HCT116 (cell line): Measurements from ENCODE around the gene RIT2. TPM values are rescaled to one million over a fixed set of nuclear protein-coding genes. Genes with fewer than 3 reads are reported as not detected.

Experiments
- ATAC-seq: fragments of 200-7000 bp; cut with Tn5 transposase; 2 replicates; pipeline ENCODE4 v1.9.1; 2020; ENCODE audit warnings: mild to moderate bottlenecking, moderate library complexity
- BruUV-seq: library from RNA; stranded (reverse); fragments of 400-500 nt; replicated peaks from 2 replicates; lab custom pipeline; 2021; lab: Mats Ljungman, UMichigan
- CTCF ChIA-PET: fragments of 300-600 bp; sonication (Branson Sonifier 250); formaldehyde crosslinking; loops from one replicate; lab custom pipeline; 2021; ENCODE audit warnings: antibody characterized with exemption; lab: Charles Lee
- POLR2A ChIA-PET: fragments of 300-600, 350-600 bp; sonication (Branson Sonifier 250); formaldehyde crosslinking; loops from one replicate; lab custom pipeline; 2021; ENCODE audit warnings: antibody characterized with exemption; lab: Charles Lee
- RAD21 ChIA-PET, 2 experiments: fragments of 300-600 bp; sonication (Branson Sonifier 250); formaldehyde crosslinking; loops; one replicate each; lab custom pipeline; 2023; ENCODE audit warnings: low total read pairs in 2 of 2; ENCODE audit not compliant: uncharacterized antibody in 2 of 2, unreplicated experiment in 2 of 2, low non-redundant PET in 1 of 2; lab: Charles Lee
- DNase-seq: peaks from one replicate; pipeline ENCODE4 v3.0.0-alpha.2; 2010; ENCODE audit warnings: low read depth, low spot score
- H2AFZ ChIP-seq: fragments of 200-600 bp; shearing (Covaris generic), sonication (generic); 2 replicates; pipeline ENCODE4 v1.6.1; 2017; ENCODE audit warnings: low read depth, mixed run types, mixed read lengths, antibody characterized with exemption, low read length; ENCODE audit not compliant: poor library complexity, severe bottlenecking
- H3K27ac ChIP-seq: 2 replicates; pipeline ENCODE4 v1.5.1; 2012; ENCODE audit warnings: low read depth, low read length
- H3K27me3 ChIP-seq: fragments of 200-600 bp; sonication (generic); 2 replicates; pipeline ENCODE4 v1.6.1; 2016; ENCODE audit warnings: mixed run types, low read length, mixed read lengths; ENCODE audit not compliant: insufficient read depth
- H3K36me3 ChIP-seq, 2 experiments: fragments of 200-500 bp in 1 of 2; fragments of 200-600 bp in 1 of 2; sonication (Bioruptor generic) in 1 of 2; sonication (generic) in 1 of 2; 2 replicates each; pipeline versions ENCODE4 v1.5.1 to v1.6.1; 2014 to 2016; ENCODE audit warnings: low read length in 2 of 2, inconsistent platforms in 1 of 2, mixed read lengths in 1 of 2, mixed run types in 1 of 2; ENCODE audit not compliant: insufficient read depth in 2 of 2, control insufficient read depth in 1 of 2
- H3K4me1 ChIP-seq, 2 experiments: fragments of 200-600 bp in 1 of 2; sonication (generic) in 1 of 2; 2 replicates each; pipeline versions ENCODE4 v1.5.1 to v1.6.1; 2012 to 2017; ENCODE audit warnings: low read length in 2 of 2, inconsistent platforms in 1 of 2, mild to moderate bottlenecking in 1 of 2, mixed read lengths in 1 of 2, mixed run types in 1 of 2, moderate library complexity in 1 of 2; ENCODE audit not compliant: insufficient read depth in 2 of 2, control insufficient read depth in 1 of 2
- H3K4me2 ChIP-seq: fragments of 200-600 bp; sonication (generic); 2 replicates; pipeline ENCODE4 v1.6.1; 2017; ENCODE audit warnings: mixed run types, low read length, mixed read lengths
- H3K4me3 ChIP-seq, 2 experiments: fragments of 200-600 bp in 1 of 2; sonication (generic) in 1 of 2; replicated peaks in 1 of 2; 2 replicates each; pipeline ENCODE4 v1.5.1; 2011 to 2016; ENCODE audit warnings: low read length in 2 of 2, control low read depth in 1 of 2, low read depth in 1 of 2, mild to moderate bottlenecking in 1 of 2, mixed read lengths in 1 of 2, mixed run types in 1 of 2
- H3K79me2 ChIP-seq: fragments of 200-600 bp; sonication (generic); 2 replicates; pipeline ENCODE4 v1.6.1; 2017; ENCODE audit warnings: mild to moderate bottlenecking, mixed run types, low read length, moderate library complexity, mixed read lengths; ENCODE audit not compliant: insufficient read depth
- H3K9ac ChIP-seq: fragments of 200-600 bp; sonication (generic); 2 replicates; pipeline ENCODE4 v1.6.1; 2016; ENCODE audit warnings: low read length, mixed read lengths
- H3K9me2 ChIP-seq: fragments of 200-600 bp; sonication (generic), shearing (Covaris generic); 2 replicates; pipeline ENCODE4 v1.6.1; 2017; ENCODE audit warnings: mixed run types, mild to moderate bottlenecking, moderate library complexity; ENCODE audit not compliant: insufficient read depth
- H3K9me3 ChIP-seq, 2 experiments: fragments of 200-500 bp in 1 of 2; fragments of 200-600 bp in 1 of 2; sonication (Bioruptor generic) in 1 of 2; sonication (generic) in 1 of 2; 2 replicates each; pipeline ENCODE4 v1.6.1; 2014 to 2017; ENCODE audit warnings: low read length in 2 of 2, mixed read lengths in 2 of 2, inconsistent platforms in 1 of 2, low read depth in 1 of 2, mild to moderate bottlenecking in 1 of 2, mixed run types in 1 of 2, moderate library complexity in 1 of 2; ENCODE audit not compliant: control insufficient read depth in 1 of 2, insufficient read depth in 1 of 2
- H4K20me1 ChIP-seq: fragments of 200-600 bp; sonication (generic), shearing (Covaris generic); 2 replicates; pipeline ENCODE4 v1.6.1; 2017; ENCODE audit warnings: mixed run types, mild to moderate bottlenecking, moderate library complexity; ENCODE audit not compliant: insufficient read depth
- ATF3 ChIP-seq: IDR thresholded peaks from 2 replicates; pipeline ENCODE4 v1.6.1; 2012
- CEBPB ChIP-seq: IDR thresholded peaks from 2 replicates; pipeline ENCODE4 v1.6.1; 2012; ENCODE audit warnings: low read depth
- CTCF ChIP-seq, 3 experiments: fragments of 200-600 bp in 1 of 3; sonication (generic) in 1 of 3; IDR thresholded peaks in 2 of 3; conservative IDR thresholded peaks in 1 of 3; 2 replicates each; pipeline ENCODE4 v1.5.1; 2012 to 2017; ENCODE audit warnings: low read depth in 2 of 3, low read length in 2 of 3, antibody characterized with exemption in 1 of 3, borderline replicate concordance in 1 of 3, control low read depth in 1 of 3, mild to moderate bottlenecking in 1 of 3, mixed read lengths in 1 of 3, mixed run types in 1 of 3, moderate library complexity in 1 of 3; ENCODE audit not compliant: insufficient read depth in 1 of 3
- EGR1 ChIP-seq: IDR thresholded peaks from 2 replicates; pipeline ENCODE4 v1.6.1; 2012; ENCODE audit warnings: low read depth
- EZH2 ChIP-seq: fragments of 200-600 bp; sonication (generic); IDR thresholded peaks from 2 replicates; pipeline ENCODE4 v1.6.1; 2017; ENCODE audit warnings: antibody characterized with exemption, mixed run types
- JUND ChIP-seq: IDR thresholded peaks from 2 replicates; pipeline ENCODE4 v1.6.1; 2012
- MAX ChIP-seq: IDR thresholded peaks from 2 replicates; pipeline ENCODE4 v1.6.1; 2012
- POLR2AphosphoS5 ChIP-seq: IDR thresholded peaks from 2 replicates; pipeline ENCODE4 v1.6.1; 2011; ENCODE audit warnings: mild to moderate bottlenecking, low read depth, low read length, moderate library complexity
- RAD21 ChIP-seq: IDR thresholded peaks from 2 replicates; pipeline ENCODE4 v1.6.1; 2012; ENCODE audit warnings: low read depth, mild to moderate bottlenecking
- REST ChIP-seq: IDR thresholded peaks from 2 replicates; pipeline ENCODE4 v1.6.1; 2012; ENCODE audit warnings: low read depth
- SIN3A ChIP-seq: IDR thresholded peaks from 2 replicates; pipeline ENCODE4 v1.6.1; 2012; ENCODE audit warnings: low read depth
- SP1 ChIP-seq: IDR thresholded peaks from 2 replicates; pipeline ENCODE4 v1.6.1; 2012; ENCODE audit warnings: low read depth
- SRF ChIP-seq: IDR thresholded peaks from 2 replicates; pipeline ENCODE4 v1.6.1; 2012; ENCODE audit warnings: low read depth
- TCF7L2 ChIP-seq: IDR thresholded peaks from 2 replicates; pipeline ENCODE4 v1.7.0; 2011; ENCODE audit warnings: borderline replicate concordance, inconsistent platforms; ENCODE audit not compliant: insufficient read depth, insufficient read length; ENCODE audit errors: extremely low read depth
- YY1 ChIP-seq: IDR thresholded peaks from 2 replicates; pipeline ENCODE4 v1.6.1; 2011; ENCODE audit warnings: low read length, low read depth, moderate library complexity, mild to moderate bottlenecking; ENCODE audit not compliant: insufficient replicate concordance; ENCODE audit errors: extremely low read depth
- ZBTB33 ChIP-seq: IDR thresholded peaks from 2 replicates; pipeline ENCODE4 v1.6.1; 2011; ENCODE audit warnings: mild to moderate bottlenecking, low read length, moderate library complexity; ENCODE audit not compliant: insufficient replicate concordance; ENCODE audit errors: extremely low read depth
- ZFX ChIP-seq: fragments of 450-650 bp; IDR thresholded peaks from 2 replicates; pipeline ENCODE4 v1.6.1; 2017
- intact Hi-C: fragments of 100-400 bp; cut with micrococcal nuclease; formaldehyde crosslinking; loops from 2 replicates; pipeline ENCODE4 v1.10.0; 2022
- total RNA-seq: library from RNA; stranded (reverse); gene quantifications from one replicate; pipeline ENCODE4 v1.2.1, GENCODE V29; 2021; ENCODE audit not compliant: unreplicated experiment

The RIT2 gene
- total RNA-seq, 1 experiment from 2014 or later: not detected

- no peak for TF ChIP-seq REST
Measured at GRCh38 chr18:42807887-42808286, 307.6 kb downstream of the RIT2 start (continued).

- BruUV-seq: no TSS peak
- Histone ChIP-seq H3K9ac (no peak overlapping the region), H3K79me2 (no peaks in the 10 kb centered on the region), H3K9me3 (peaks cover 9 to 17% of the 10 kb centered on the region in 2 experiments; a peak in 2 of 4 replicates), H3K36me3 (no peaks in the 10 kb centered on the region), H4K20me1 (no peaks in the 10 kb centered on the region), H3K27ac (no peak overlapping the region), H2AFZ (no peak overlapping the region), H3K4me3 (no peak overlapping the region), H3K4me2 (no peak overlapping the region), H3K9me2 (no peaks in the 10 kb centered on the region), H3K27me3 (no peaks in the 10 kb centered on the region), H3K4me1 (no peaks in the 10 kb centered on the region)
- intact Hi-C loops: no loop called here
- DNase-seq (no peak), ATAC-seq (no peak)
- ChIA-PET RAD21 (no interaction called here), CTCF (no interaction called here), POLR2A (no interaction called here)
- TF ChIP-seq SIN3A (no peak), ATF3 (no peak), ZFX (no peak), JUND (no peak), RAD21 (no peak), SRF (no peak), ZBTB33 (no peak), EGR1 (no peak), YY1 (no peak), MAX (no peak), POLR2AphosphoS5 (no peak), CTCF (IDR thresholded peaks at IDR 0.05 in 2 of 3, conservative IDR thresholded peaks at IDR 0.05 in 1 of 3; ENCODE audit: borderline replicate concordance in 1 of 3, insufficient read depth in 1 of 3, low read depth in 2 of 3, low read length in 2 of 3) (no peak), CEBPB (no peak), TCF7L2 (no peak), SP1 (no peak), EZH2 (no peak)
- TF ChIP-seq, all 23 proteins: peak for 0
Measured at GRCh38 chr18:42801706-42802105, 313.8 kb downstream of the RIT2 start.
